ENCODE measurements around the gene IP6K3. TPM values are rescaled to one million over a fixed set of nuclear protein-coding genes. Genes with fewer than 3 reads are reported as not detected.

Gene IP6K3
- total RNA-seq, 2 donors from 2014 or later: 2.5 to 3.1 TPM

DNA sequence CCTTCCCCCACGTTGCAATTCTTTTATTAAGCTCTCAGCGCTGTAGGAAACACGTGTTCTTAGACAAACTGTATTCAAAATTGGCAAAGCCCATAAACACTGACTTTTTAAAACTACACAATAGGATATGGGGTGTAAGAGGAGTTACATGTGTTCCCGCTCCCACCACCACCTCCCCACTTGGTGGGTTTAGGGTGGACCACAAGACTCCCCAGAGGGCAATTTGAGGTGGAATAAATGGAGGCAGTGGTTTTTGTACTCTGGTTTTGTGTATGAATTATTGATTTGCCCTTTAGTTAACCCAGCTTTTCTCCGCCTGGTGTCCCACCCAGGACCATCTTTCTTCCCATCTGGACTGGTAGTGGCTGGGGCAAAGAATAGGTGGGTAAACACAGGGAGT lies 38.9 kb downstream of the IP6K3 start:
- H3K27ac ChIP-seq: no peak overlapping the region
- no peak for DNase-seq (ENCODE audit: low spot score)
- TF ChIP-seq POLR2A (IDR thresholded peaks at IDR 0.05): no peak
- TF ChIP-seq, protein P1, sequence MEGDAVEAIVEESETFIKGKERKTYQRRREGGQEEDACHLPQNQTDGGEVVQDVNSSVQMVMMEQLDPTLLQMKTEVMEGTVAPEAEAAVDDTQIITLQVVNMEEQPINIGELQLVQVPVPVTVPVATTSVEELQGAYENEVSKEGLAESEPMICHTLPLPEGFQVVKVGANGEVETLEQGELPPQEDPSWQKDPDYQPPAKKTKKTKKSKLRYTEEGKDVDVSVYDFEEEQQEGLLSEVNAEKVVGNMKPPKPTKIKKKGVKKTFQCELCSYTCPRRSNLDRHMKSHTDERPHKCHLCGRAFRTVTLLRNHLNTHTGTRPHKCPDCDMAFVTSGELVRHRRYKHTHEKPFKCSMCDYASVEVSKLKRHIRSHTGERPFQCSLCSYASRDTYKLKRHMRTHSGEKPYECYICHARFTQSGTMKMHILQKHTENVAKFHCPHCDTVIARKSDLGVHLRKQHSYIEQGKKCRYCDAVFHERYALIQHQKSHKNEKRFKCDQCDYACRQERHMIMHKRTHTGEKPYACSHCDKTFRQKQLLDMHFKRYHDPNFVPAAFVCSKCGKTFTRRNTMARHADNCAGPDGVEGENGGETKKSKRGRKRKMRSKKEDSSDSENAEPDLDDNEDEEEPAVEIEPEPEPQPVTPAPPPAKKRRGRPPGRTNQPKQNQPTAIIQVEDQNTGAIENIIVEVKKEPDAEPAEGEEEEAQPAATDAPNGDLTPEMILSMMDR (IDR thresholded peaks at IDR 0.05): no peak
- TF ChIP-seq POLR2AphosphoS5 (IDR thresholded peaks at IDR 0.05): no peak

DNA sequence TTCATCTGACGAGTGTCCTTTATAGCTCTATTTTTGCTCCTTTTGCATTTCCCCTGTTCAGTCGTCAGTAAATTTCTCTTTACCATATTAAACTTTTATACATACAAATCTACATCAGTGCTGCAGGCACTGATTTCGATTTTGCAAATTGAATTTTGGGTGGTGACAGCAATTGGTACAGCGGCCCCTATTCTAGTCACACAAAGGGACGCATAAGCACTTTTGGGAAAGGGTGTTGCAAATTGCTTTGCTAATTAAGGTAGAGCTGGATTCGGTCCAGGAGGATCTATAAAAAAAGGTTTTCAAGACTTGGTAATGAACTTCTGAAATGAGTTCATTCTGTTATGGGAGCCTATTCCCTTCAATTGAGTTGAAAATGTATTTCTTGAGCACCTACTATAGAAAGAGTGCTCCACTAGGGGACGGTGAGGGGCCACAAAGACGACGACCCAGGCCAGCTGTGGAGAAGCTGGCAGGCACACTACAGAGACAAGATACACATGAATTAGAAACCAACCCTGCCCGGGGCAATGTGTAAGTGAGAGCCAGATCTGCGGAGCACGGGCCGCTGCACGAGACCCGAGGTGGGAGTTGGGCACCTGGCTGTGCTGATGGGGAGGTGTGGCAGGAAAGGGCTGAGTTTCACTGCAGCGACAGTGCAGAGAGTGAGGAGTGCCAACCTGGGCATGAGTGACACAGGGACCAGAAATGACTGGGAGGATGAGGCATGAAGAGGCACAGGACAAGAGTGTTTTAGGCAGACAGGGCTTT lies 40.6 kb downstream of the IP6K3 start:
- TF ChIP-seq, protein P1 (IDR thresholded peaks at IDR 0.05): no peak
- no peak for TF ChIP-seq POLR2A (IDR thresholded peaks at IDR 0.05)
- no peak for TF ChIP-seq POLR2AphosphoS5 (IDR thresholded peaks at IDR 0.05)
- peaks cover 12% of the 10 kb centered on the region for H3K4me1 ChIP-seq (replicated peaks)
- intact Hi-C loops (cut with DNase I): no loop called here

More for the DNA sequence above, 38.9 kb downstream of the IP6K3 start:
- Histone ChIP-seq H3K27me3 (replicated peaks; ENCODE audit: insufficient read depth) (no peaks in the 10 kb centered on the region), H3K4me1 (replicated peaks) (peaks cover 13% of the 10 kb centered on the region), H3K4me3 (no peak overlapping the region), H3K9me3 (no peaks in the 10 kb centered on the region), H3K36me3 (no peaks in the 10 kb centered on the region)
- WGBS: 87% methylated on average over 5 of the region's 5 CpGs
- intact Hi-C loops (cut with DNase I): no loop called here

DNA sequence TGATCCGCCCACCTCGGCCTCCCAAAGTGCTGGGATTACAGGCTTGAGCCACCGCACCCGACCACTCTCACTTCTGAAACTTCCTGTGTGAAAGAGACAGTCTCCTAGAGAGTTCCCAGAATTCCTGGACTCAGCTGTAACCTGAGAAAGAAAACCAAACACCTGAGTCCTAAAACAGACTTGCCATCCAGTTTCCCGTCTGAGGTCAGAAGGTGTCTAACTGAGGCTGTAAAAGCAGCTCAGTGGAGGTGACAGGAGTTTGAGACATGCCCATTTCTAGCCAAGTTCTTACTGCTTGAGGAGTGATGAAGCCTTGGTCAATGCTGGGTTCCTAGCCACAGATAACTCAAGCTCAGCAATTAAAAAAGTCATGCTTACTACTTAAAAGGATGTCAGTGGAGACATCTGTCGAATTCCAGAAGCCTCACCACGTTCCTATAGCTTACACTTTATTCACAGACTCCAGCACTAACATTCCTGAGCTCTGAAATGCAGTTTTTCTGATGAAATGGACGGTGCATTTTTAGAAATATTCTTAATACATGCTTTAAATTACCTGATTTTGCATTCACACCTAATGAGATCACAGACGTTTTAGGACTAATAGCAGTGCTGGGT lies 41.3 kb downstream of the IP6K3 start:
- no peaks in the 10 kb centered on the region for H3K9me3 ChIP-seq
- H3K4me1 ChIP-seq (replicated peaks): peaks cover 5% of the 10 kb centered on the region
- H3K27ac ChIP-seq: no peak overlapping the region
- H3K27me3 ChIP-seq (replicated peaks; ENCODE audit: insufficient read depth): no peaks in the 10 kb centered on the region
- 79% methylated on average over 9 of the region's 9 CpGs for WGBS
- no peak overlapping the region for H3K4me3 ChIP-seq
- TF ChIP-seq, protein P1 (IDR thresholded peaks at IDR 0.05): no peak
- no peak for TF ChIP-seq POLR2AphosphoS5 (IDR thresholded peaks at IDR 0.05)
- TF ChIP-seq POLR2A (IDR thresholded peaks at IDR 0.05): no peak
- intact Hi-C loops (cut with DNase I): no loop called here
- no peaks in the 10 kb centered on the region for H3K36me3 ChIP-seq
- no peak for DNase-seq (ENCODE audit: low spot score)

More for the DNA sequence above, 40.6 kb downstream of the IP6K3 start:
- no peaks in the 10 kb centered on the region for H3K9me3 ChIP-seq
- no peaks in the 10 kb centered on the region for H3K36me3 ChIP-seq
- no peak overlapping the region for H3K27ac ChIP-seq
- no peak overlapping the region for H3K4me3 ChIP-seq
- no peaks in the 10 kb centered on the region for H3K27me3 ChIP-seq (replicated peaks; ENCODE audit: insufficient read depth)
- no peak for DNase-seq (ENCODE audit: low spot score)
- WGBS: 66% methylated on average over 16 of the region's 16 CpGs

DNA sequence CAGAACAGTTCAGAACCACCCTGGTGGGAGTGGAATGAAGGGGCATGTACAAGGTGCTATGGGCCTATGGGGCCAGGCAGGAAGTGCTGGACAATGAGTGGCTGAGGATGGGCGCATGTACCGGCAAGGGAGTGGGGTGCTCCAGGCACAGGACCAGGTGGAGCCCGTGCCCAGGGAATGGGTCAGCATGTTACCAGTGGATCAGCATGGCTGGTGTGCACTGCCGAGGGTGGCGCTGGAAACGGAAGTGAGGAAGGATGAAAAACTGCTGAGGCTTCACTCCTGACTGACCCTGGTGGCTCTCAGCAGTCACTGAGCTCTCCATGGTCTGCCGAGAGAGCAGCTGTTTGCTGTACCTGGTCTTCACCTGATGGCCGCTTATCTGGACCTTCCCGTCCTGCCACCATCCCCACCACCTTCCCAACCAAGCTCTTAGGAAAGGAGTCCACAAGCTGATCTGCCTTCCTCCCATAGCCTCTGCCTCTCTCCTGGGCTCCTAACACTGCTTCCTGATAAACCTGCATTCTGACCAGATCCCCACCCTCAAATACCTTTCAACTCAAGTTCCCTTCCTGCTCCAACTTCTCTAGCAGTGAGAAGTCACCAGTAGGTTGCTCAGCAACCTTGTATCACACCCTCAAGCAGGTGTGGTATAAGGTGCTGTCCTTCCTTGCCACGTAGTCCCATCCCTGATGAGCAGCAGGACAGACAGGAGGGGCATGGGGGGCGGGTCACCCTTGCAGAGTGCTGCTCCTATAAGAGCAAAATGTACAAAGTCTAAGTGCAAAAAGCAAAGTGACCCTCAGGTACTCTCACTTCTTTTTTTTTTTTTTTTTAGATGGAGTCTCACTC lies 42.3 kb downstream of the IP6K3 start:
- Histone ChIP-seq H3K27ac (no peak overlapping the region), H3K4me1 (replicated peaks) (no peaks in the 10 kb centered on the region), H3K27me3 (replicated peaks; ENCODE audit: insufficient read depth) (no peaks in the 10 kb centered on the region), H3K4me3 (no peak overlapping the region), H3K9me3 (no peaks in the 10 kb centered on the region), H3K36me3 (no peaks in the 10 kb centered on the region)
- intact Hi-C loops (cut with DNase I): no loop called here
- WGBS: 89% methylated on average over 11 of the region's 11 CpGs
- no peak for TF ChIP-seq POLR2A (IDR thresholded peaks at IDR 0.05)
- TF ChIP-seq POLR2AphosphoS5 (IDR thresholded peaks at IDR 0.05): no peak
- TF ChIP-seq, protein P1 (IDR thresholded peaks at IDR 0.05): no peak
- no peak for DNase-seq (ENCODE audit: low spot score)
